NCI-H2171 treated with DMSO at 0.1 percent for 48 hours (cell line): ENCODE measurements around the gene TNKS2.
"Not testable (repeated sequence)": the region's sequence is repeated elsewhere in the genome, so short reads cannot be mapped to it uniquely, and the experiment has no call there.

Experiments
- DNase-seq: peaks from one replicate; lab custom pipeline; 2025; lab: John Stamatoyannopoulos, UW

TNKS2 gene

GRCh38 chr10:91865562-91866081 is 67.4 kb downstream of the TNKS2 start:
- DNase-seq = no peak

- DNase-seq = no peak
These were observed 76.9 kb downstream of the TNKS2 start for GRCh38 chr10:91875156-91875555.

GRCh38 chr10:91875779-91876178 is 77.6 kb downstream of the TNKS2 start:
- no peak for DNase-seq

- DNase-seq = no peak
These were observed 81.4 kb downstream of the TNKS2 start for GRCh38 chr10:91879515-91880170.

GRCh38 chr10:91880310-91880709 is 82.1 kb downstream of the TNKS2 start:
- no peak for DNase-seq

- no peak for DNase-seq
These were observed 85.6 kb downstream of the TNKS2 start for GRCh38 chr10:91883549-91884444.

- DNase-seq = no peak
These were observed 86.3 kb downstream of the TNKS2 start for GRCh38 chr10:91884536-91884935.

GRCh38 chr10:91885362-91886079 is 87.3 kb downstream of the TNKS2 start:
- DNase-seq = no peak

GRCh38 chr10:91886954-91887271 is 88.7 kb downstream of the TNKS2 start:
- no peak for DNase-seq

- no peak for DNase-seq
These were observed 89.2 kb downstream of the TNKS2 start for GRCh38 chr10:91887272-91888076.

GRCh38 chr10:91891125-91892001 is 93.1 kb downstream of the TNKS2 start:
- DNase-seq = no peak

GRCh38 chr10:91893051-91893450 is 94.8 kb downstream of the TNKS2 start:
- DNase-seq = no peak

- DNase-seq = not testable (repeated sequence)
These were observed 96.0 kb downstream of the TNKS2 start for GRCh38 chr10:91894261-91894685.

- DNase-seq = no peak
These were observed 98.1 kb downstream of the TNKS2 start for GRCh38 chr10:91896212-91896756.

GRCh38 chr10:91897421-91897820 is 99.2 kb downstream of the TNKS2 start:
- DNase-seq = no peak

GRCh38 chr10:91901784-91902677 is 103.8 kb downstream of the TNKS2 start:
- DNase-seq = no peak

GRCh38 chr10:91907033-91907594 is 108.9 kb downstream of the TNKS2 start:
- DNase-seq = no peak

GRCh38 chr10:91907914-91908336 is 109.7 kb downstream of the TNKS2 start:
- DNase-seq = no peak
